Heart left ventricle (tissue), 13 donors: ENCODE measurements around the gene CUL5.

Experiments
- POLR2A ChIP-seq, 2 donors: fragments of 450-650 bp; IDR thresholded peaks; one replicate each; pipeline ENCODE4 v1.6.1; 2017; ENCODE audit warnings: antibody characterized with exemption in 2 of 2, mild to moderate bottlenecking in 2 of 2, moderate library complexity in 2 of 2
- TF ChIP-seq, protein P1 (sequence below), 12 donors: fragments of 200-600 bp; sonication (generic) in 4 of 12; IDR thresholded peaks; one replicate each; pipeline versions ENCODE4 v1.5.0 to v1.8.0; 2018 to 2022; ENCODE audit warnings: antibody characterized with exemption in 12 of 12, mild to moderate bottlenecking in 5 of 12
- donor health status: ischemic (EF 13 %, LVEDD 7.1; RV severe dilation, severe dysfunction).
- donor health status: DM: no; HTN: yes; CAD: no.
- donor health status: DM: no; HTN: no; CAD: no.
- donor health status: ischemic (EF 25% LVEDD 6.9; RV normal size, moderate dysfunction).
- donor health status: ischemic (EF 25% LVEDD 5.7; RV mildly dilated, moderate dysfunction).
- donor health status: ischemic (EF 35%, LVEDD 5.7; RV mildly dilated, moderate dysfunction).
- donor health status: nonischemic (EF 11% LVEDD 7.7; RV severe dilation, severe dysfunction).
- donor health status: DM: yes; HTN: yes; CAD: no.
- donor health status: PGD.
- donor health status: ischemic (EF 29% LVEDD 5.4; RV normal size, mild dysfunction).
- donor health status: nonischemic (EF 23%, LVEDD 6.1; RV moderate dilation, normal function).

DNA sequence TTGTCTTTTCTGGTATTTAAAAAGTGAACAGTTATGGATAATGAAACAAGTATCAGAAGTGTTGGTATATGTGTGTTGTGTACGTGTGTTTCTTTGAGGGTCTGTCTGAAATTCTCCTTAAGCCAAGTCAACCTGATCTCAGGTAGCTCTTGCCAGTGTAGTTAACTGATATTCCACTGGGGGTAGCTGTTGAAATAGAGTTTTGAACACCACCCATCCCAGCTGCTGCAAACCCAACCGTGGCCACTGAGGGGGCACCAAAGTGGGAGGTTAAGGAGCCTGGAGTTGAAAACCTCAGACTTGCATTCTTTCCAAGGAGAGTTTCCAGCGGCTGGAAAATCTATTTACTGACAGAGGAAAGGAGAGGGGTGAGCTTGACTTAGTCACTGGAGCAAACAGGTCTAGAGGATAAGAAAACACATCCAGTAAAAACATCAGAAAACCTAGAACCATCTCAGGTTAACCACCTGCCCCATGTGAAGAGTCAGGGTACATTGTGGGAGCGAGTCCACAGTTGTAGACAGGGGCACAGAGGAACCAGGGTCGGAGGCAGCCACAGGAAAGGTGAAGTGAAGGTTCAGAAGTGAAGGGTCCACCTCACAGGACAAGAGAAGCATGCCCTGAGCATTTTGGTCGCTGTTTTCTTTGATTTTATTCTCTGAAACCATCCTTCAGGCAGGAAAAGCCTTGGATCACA, 8.8 kb upstream of the CUL5 start:
- TF ChIP-seq, protein P1, sequence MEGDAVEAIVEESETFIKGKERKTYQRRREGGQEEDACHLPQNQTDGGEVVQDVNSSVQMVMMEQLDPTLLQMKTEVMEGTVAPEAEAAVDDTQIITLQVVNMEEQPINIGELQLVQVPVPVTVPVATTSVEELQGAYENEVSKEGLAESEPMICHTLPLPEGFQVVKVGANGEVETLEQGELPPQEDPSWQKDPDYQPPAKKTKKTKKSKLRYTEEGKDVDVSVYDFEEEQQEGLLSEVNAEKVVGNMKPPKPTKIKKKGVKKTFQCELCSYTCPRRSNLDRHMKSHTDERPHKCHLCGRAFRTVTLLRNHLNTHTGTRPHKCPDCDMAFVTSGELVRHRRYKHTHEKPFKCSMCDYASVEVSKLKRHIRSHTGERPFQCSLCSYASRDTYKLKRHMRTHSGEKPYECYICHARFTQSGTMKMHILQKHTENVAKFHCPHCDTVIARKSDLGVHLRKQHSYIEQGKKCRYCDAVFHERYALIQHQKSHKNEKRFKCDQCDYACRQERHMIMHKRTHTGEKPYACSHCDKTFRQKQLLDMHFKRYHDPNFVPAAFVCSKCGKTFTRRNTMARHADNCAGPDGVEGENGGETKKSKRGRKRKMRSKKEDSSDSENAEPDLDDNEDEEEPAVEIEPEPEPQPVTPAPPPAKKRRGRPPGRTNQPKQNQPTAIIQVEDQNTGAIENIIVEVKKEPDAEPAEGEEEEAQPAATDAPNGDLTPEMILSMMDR (IDR thresholded peaks at IDR 0.05): peak in 9 of 12 donors; percentile 7 to 40 (median 18)
- TF ChIP-seq POLR2A (IDR thresholded peaks at IDR 0.05): no peak
